Skeletal muscle tissue (tissue), 5 donors: ENCODE measurements around the gene SCN11A. TPM values are rescaled to one million over a fixed set of nuclear protein-coding genes. Genes with fewer than 3 reads are reported as not detected.

Experiments used
- H3K27ac ChIP-seq: one replicate; pipeline ENCODE4 v1.7.0; 2013; ENCODE audit warnings: mild to moderate bottlenecking, low read depth, low read length, inconsistent platforms
- H3K27me3 ChIP-seq, 3 donors: one replicate each; pipeline ENCODE4 v1.7.0; 2013; ENCODE audit warnings: low read length in 3 of 3; ENCODE audit not compliant: control insufficient read depth in 3 of 3, insufficient read depth in 3 of 3
- H3K36me3 ChIP-seq, 3 donors: one replicate each; pipeline ENCODE4 v1.7.0; 2013; ENCODE audit warnings: low read length in 3 of 3; ENCODE audit not compliant: control insufficient read depth in 3 of 3, insufficient read depth in 3 of 3
- H3K4me1 ChIP-seq, 3 donors: one replicate each; pipeline ENCODE4 v1.7.0; 2013; ENCODE audit warnings: low read length in 3 of 3, mild to moderate bottlenecking in 3 of 3; ENCODE audit not compliant: control insufficient read depth in 3 of 3, insufficient read depth in 3 of 3
- H3K4me3 ChIP-seq, 3 donors: one replicate each; pipeline ENCODE4 v1.7.0; 2013; ENCODE audit warnings: low read length in 3 of 3
- H3K9ac ChIP-seq, 3 donors: one replicate each; pipeline ENCODE4 v1.7.0; 2013; ENCODE audit warnings: low read length in 3 of 3, mild to moderate bottlenecking in 3 of 3, moderate library complexity in 2 of 3, low read depth in 1 of 3
- H3K9me3 ChIP-seq, 3 donors: one replicate each; pipeline ENCODE4 v1.7.0; 2013; ENCODE audit warnings: low read length in 3 of 3; ENCODE audit not compliant: control insufficient read depth in 3 of 3
- small RNA-seq: library from RNA; depleted of rRNA; stranded (forward); fragments of <200 nt; gene quantifications from one replicate; pipeline ENCODE3, GENCODE V24; 2014
- total RNA-seq: library from RNA; depleted of rRNA; stranded (reverse); fragments of >200 nt; gene quantifications from one replicate; pipeline ENCODE4 v1.2.3, GENCODE V29; 2014
- donor health status: Osteomylitis.

Gene SCN11A
- total RNA-seq, 1 donor from 2014 or later: 2.6 TPM

DNA sequence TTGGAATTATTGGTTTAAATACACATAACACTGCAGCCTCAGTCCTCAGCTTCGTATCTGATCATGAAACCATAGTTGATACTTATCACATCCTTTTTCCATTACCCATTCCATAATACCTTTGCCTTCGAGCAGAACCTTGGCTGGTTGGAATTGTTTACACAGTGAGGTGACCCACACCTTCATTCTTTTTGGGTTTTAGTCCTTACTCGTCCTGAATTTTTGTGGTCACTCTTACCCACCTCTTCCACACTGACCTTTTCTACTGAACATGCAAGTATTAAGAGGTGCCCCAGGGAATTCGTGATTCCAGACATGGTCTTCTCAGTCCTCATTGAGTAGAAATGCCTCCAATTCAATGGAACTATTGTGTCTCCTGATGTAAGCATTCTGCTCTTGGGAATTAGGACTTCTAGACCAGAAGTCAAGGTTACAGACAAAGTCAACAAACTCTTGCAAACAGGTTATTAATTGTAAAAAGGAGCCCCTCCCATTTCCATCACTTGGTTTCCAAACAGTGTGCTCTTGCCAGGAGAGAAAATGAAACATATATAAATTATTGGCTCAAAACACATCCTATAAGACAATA lies 37.7 kb downstream of the SCN11A start:
- H3K4me3 ChIP-seq: no peak overlapping the region
- no peak overlapping the region for H3K9ac ChIP-seq
- no peaks in the 10 kb centered on the region for H3K27me3 ChIP-seq
- no peak overlapping the region for H3K27ac ChIP-seq
- H3K4me1 ChIP-seq: no peaks in the 10 kb centered on the region
- H3K36me3 ChIP-seq: no peaks in the 10 kb centered on the region
- H3K9me3 ChIP-seq: no peaks in the 10 kb centered on the region

- Histone ChIP-seq H3K27me3 (no peaks in the 10 kb centered on the region), H3K27ac (no peak overlapping the region), H3K4me3 (no peak overlapping the region), H3K9me3 (no peaks in the 10 kb centered on the region), H3K4me1 (no peaks in the 10 kb centered on the region), H3K36me3 (no peaks in the 10 kb centered on the region), H3K9ac (no peak overlapping the region)
These were observed 38.5 kb downstream of the SCN11A start for GRCh38 chr3:39013289-39013688.

DNA sequence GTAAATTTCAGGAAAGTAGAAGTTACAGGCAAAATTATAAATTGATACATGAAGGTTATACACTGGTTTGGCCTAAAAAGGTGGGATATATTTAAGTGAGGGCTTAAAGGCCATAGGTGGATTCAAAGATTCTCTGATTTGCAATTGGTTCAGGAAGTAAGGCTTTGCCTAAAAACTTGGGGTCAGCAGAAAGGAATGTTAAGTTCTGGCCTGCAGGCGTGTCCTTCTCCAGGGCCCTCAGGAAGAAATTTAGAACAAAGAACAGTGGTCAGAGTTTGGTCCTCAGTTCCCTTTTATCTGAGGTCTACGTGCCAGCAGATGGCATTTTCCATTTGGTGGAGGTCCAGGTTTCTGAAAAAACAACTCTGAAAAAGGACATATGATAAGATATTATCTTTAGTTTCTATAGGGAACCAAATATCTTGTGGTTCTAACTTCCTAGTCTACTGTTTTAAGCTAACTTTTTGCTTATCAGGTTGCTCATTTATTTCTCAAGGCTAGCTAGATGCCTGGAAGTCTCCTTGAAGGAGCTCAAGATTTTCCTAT lies 40.5 kb downstream of the SCN11A start:
- Histone ChIP-seq H3K4me1 (no peaks in the 10 kb centered on the region), H3K9ac (no peak overlapping the region), H3K36me3 (no peaks in the 10 kb centered on the region), H3K9me3 (no peaks in the 10 kb centered on the region), H3K4me3 (no peak overlapping the region), H3K27me3 (no peaks in the 10 kb centered on the region), H3K27ac (no peak overlapping the region)

DNA sequence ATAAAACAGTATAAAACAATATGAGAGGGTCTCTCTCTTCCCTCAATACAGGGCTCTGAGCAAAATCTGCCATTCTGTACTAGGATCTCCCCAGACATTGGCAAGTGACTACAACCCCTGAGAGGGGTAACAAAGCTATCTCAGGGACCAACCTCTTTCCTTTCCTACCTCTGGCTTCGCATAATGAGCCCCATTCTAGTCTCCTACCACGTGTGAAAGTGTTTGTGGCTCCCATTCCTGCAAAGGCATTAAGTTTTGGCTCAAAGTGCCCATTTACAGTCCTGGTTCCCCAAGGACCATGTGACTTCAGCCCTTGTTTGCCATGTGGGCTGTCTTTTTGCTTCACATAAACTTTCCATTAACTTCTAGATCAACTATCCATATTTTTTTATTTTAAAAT lies 46.4 kb downstream of the SCN11A start:
- no peaks in the 10 kb centered on the region for H3K27me3 ChIP-seq
- H3K4me3 ChIP-seq: no peak overlapping the region
- H3K9me3 ChIP-seq: no peaks in the 10 kb centered on the region
- no peaks in the 10 kb centered on the region for H3K4me1 ChIP-seq
- H3K9ac ChIP-seq: no peak overlapping the region
- H3K27ac ChIP-seq: no peak overlapping the region
- H3K36me3 ChIP-seq: no peaks in the 10 kb centered on the region

Small RNA genes within 50 kb of the gene (small RNA-seq; reads per million reads assigned to genes)
- gene RNU6-1227P: not detected

Other genes with a start within 250 kb of the SCN11A start
- gene SCN10A, start 235.7 kb downstream of the SCN11A start, total RNA-seq: not detected
- 39.1 TPM for gene WDR48, start 72 bp upstream of the SCN11A start, total RNA-seq
- gene GORASP1, start 55.7 kb upstream of the SCN11A start, total RNA-seq: 11.5 TPM
- 1.0 TPM for gene TTC21A, start 55.7 kb upstream of the SCN11A start, total RNA-seq
- 8.9 TPM for gene CSRNP1, start 101.6 kb upstream of the SCN11A start, total RNA-seq
- gene XIRP1, start 140.7 kb upstream of the SCN11A start, total RNA-seq: 30.8 TPM
- 3.1 TPM for gene CX3CR1, start 228.1 kb upstream of the SCN11A start, total RNA-seq